ENCODE results near the gene ATP6V1B1.

GRCh38 chr2:70941701-70942100, 6.0 kb downstream of the ATP6V1B1 start:
- TF ChIP-seq CBX3 (IDR thresholded peaks at IDR 0.05; ENCODE audit: borderline replicate concordance in 1 of 2, low read length in 2 of 2) (no peak), ZNF766 (CRISPR knock-in tag; conservative IDR thresholded peaks at IDR 0.05) (no peak), ZNF668 (CRISPR knock-in tag; IDR thresholded peaks at IDR 0.05) (no peak), POLR2A (conservative IDR thresholded peaks at IDR 0.05) (no peak), TRIM28 (IDR thresholded peaks at IDR 0.05) (no peak), EGR1 (conservative IDR thresholded peaks at IDR 0.05) (no peak), CEBPZ (IDR thresholded peaks at IDR 0.05; ENCODE audit: borderline replicate concordance, low read depth, low read length) (no peak), IRF1 (CRISPR knock-in tag; IDR thresholded peaks at IDR 0.05; ENCODE audit: borderline replicate concordance) (no peak), ZNF232 (CRISPR knock-in tag; IDR thresholded peaks at IDR 0.05) (no peak), KDM5B (IDR thresholded peaks at IDR 0.05; ENCODE audit: insufficient replicate concordance, low read depth, low read length) (no peak), CTCF (IDR thresholded peaks at IDR 0.05 in 2 of 3, conservative IDR thresholded peaks at IDR 0.05 in 1 of 3; ENCODE audit: insufficient read depth in 2 of 3, low read depth in 1 of 3, low read length in 3 of 3) (no peak), ZBTB11 (CRISPR knock-in tag; IDR thresholded peaks at IDR 0.05) (no peak), ZNF384 (IDR thresholded peaks at IDR 0.05; ENCODE audit: low read depth, low read length) (no peak), ZNF561 (CRISPR knock-in tag; conservative IDR thresholded peaks at IDR 0.05) (no peak)
